UCSD-AML1 (cell line): ENCODE data around the gene DUSP3.
A peak's percentile ranks its signal among the peaks of the same experiment; 100 is the strongest.

Experiments used
- DNase-seq: peaks from one replicate; lab custom pipeline; 2025; ENCODE audit not compliant: unreplicated experiment; lab: John Stamatoyannopoulos, UW

Gene DUSP3

GRCh38 chr17:43778337-43779144, at the start of gene DUSP3:
DUSP3 (minus strand) TSS chr17:43778977; CDS start chr17:43778924, 53 bp downstream.
- DNase-seq = peak; percentile 86

- DNase-seq = no peak
Observed at GRCh38 chr17:43827596-43827995, 48.8 kb upstream of the DUSP3 start.

DNA sequence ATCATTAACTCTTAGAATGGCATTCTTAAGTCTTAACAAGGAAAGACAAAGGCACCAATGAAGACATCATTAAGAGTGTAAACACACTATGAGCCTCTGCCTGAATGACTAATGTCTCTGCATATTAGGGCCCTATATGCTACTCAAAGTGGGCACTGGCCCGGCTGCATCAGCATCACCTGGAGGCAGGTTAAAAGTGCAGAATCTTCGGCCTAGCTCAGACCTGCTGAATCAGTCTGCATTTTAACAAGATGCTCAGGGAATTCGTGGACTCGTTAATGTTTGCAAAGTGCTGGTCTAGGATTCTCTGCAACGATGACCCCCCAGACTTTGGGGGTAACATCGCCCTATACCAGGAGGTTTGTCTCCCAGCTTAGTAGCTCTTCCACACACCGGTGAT, 47.4 kb upstream of the DUSP3 start:
- DNase-seq = no peak

DNA sequence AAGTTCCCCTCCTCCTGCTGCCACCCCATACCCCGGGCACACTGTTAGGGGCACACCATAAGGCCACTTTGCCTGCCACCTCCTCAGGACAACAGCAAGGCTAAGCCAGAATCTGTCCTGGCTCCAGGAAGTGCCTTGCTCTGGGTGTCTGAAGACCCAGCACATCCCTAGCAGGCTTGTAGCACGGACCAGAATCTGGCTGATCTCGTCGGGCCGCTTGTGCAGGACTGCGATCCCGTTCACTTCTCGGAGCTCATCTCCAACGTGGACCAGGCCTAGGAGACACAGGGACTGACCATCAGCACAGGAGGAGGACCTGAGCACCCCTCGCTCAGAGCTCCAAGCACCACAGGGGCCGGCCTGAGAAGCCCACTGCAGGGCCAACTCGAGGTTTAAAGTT, 46.8 kb upstream of the DUSP3 start:
- no peak for DNase-seq

DNA sequence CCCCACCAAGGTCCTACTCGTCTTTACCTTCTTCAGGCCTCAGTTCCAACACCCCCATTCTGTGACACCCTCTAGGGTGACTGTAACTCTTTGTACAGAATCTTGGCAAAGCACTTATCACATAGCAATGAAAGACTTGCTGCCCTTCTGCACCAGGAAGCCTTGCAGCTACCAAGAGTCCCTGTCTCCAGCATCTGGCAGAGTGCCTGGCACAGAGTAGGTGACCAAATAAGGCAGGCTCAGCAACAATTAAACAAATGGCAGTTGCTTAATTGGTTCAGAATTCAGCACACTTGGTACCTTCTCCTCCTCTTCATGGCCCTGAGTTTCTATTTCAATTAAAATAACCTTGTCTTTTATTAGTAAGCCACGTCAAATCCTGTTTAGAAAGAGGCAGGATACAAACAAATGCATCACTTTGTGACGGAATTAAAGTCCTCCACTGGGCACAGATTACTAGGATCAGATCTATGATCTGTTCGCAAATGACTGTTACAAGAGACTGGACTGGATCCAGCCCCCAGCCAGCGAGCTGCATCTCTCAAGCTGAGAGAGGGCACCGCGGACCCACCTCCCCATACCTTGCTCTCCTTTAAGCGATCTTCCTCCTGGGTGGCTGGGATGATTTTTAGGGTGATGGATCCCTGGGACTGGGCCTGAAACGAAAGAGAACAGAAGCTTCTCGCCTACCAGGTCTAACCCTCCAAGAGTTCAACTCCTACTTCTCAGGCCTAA, 44.7 kb upstream of the DUSP3 start:
- no peak for DNase-seq

GRCh38 chr17:43822570-43823190, 43.9 kb upstream of the DUSP3 start:
- DNase-seq = no peak

- no peak for DNase-seq
Observed at GRCh38 chr17:43820759-43821158, 42.0 kb upstream of the DUSP3 start.

DNA sequence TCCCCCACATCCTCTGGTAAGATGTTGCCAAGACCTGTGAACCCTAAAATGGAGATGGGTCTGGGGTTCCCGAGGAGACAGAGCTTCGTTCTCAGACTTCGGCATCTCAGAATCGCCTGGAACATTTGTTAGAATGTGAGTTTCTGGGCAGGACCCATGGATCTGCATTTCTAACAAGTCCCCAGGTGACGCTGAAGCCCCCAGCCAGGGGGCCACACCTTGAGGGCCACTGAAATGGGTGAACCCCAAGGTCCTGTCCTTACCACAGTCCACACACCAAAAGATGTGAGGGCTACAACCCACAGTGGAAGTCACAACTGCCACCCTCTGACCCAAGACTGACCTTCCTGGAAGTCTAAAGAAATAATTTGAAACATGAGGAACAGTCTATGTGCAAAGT, 40.2 kb upstream of the DUSP3 start:
- DNase-seq = no peak

DNA sequence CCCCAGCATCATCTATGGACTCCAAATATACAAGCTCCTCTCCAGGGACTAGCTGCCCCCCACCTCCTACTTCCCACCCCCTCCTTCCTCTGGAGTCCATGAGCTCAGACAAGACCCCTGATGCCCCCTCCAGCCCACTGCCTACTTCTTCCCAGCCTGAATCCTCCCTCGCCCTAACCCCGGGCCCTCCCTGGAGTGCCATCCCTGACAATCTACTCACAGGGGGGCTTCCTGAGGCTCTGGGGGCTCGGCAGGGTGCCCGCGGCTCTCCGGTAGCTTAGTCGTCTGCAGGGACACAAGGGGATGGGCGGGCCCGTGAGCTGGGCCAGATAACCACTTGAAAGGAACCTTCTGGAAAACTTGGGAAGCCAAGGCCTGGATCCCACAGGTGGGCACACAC, 39.0 kb upstream of the DUSP3 start:
- DNase-seq = no peak

- no peak for DNase-seq
Observed at GRCh38 chr17:43816336-43817320, 37.9 kb upstream of the DUSP3 start.

GRCh38 chr17:43814714-43815113, 35.9 kb upstream of the DUSP3 start:
- no peak for DNase-seq

- no peak for DNase-seq
Observed at GRCh38 chr17:43814026-43814425, 35.2 kb upstream of the DUSP3 start.

- no peak for DNase-seq
Observed at GRCh38 chr17:43813386-43813785, 34.6 kb upstream of the DUSP3 start.

DNA sequence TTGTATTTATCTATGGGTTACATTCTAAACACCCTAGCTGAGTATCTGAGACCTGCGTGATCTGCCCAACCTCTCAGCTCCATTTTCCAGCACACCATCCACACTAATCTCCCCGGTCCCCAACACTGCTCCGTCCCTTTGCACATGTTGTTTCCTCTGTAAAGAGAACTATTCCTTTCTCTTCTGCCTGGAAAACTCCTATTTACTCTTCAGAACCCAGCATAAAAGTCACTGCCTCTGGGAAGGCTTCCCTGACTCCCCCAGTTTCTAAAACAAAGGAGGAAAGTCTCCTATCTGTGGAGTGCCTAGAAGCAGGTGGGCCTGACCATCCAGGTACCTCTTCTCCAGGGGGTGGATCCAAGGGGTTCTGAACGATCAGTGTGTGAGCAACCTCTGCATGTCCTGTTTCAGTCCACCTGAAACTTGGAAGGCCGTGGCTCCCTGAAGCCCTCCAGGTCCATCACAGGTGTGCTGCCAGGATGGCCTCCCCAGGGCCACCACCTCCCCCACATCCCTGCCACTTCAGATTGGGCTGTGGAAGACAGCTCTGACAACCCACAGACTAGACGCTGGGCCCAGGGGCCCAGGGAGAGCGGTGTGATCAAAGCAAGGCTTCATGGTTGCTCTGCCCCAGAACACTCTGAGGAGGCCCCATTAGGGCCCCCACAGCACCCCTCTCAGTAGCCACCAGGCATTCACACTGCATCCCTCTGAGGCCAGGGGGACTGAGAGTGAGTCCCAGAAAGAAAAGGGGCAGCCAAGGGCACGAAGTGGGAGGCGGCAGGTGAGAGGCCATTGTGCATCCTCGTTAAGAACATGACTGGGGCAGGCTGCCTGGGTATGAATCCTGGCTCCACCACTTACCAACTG, 33.9 kb upstream of the DUSP3 start:
- no peak for DNase-seq

- DNase-seq = no peak
Observed at GRCh38 chr17:43810823-43811222, 32.0 kb upstream of the DUSP3 start.

GRCh38 chr17:43810226-43810715, 31.5 kb upstream of the DUSP3 start:
- no peak for DNase-seq

- DNase-seq = no peak
Observed at GRCh38 chr17:43809121-43809520, 30.3 kb upstream of the DUSP3 start.

DNA sequence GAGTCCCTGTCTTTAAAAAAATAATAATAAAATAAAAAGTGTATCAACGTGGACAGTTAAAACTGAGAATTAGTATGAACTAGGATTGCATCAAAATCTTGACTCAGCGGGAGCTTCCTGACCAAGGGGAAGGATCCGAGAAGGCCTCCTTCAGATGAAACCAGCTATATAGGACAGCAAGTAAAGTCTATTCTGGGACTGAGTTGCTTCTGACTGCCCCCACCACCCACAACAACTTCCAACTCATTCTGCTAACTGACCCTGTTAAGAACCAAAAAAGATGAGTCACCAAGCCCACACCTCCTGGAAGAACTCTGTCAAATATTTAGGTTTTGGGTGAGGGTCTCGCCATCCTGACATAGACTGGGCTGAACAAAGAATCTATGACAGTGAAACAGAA, 29.3 kb upstream of the DUSP3 start:
- DNase-seq = no peak

- DNase-seq = no peak
Observed at GRCh38 chr17:43805117-43805516, 26.3 kb upstream of the DUSP3 start.

- no peak for DNase-seq
Observed at GRCh38 chr17:43803758-43804157, 25.0 kb upstream of the DUSP3 start.
